ENCODE measurements around the gene CADM4. TPM values are rescaled to one million over a fixed set of nuclear protein-coding genes. Genes with fewer than 3 reads are reported as not detected.

CADM4 gene
- total and polyA plus RNA-seq, 5 donors from 2014 or later = 0.30 TPM; not detected in 4

DNA sequence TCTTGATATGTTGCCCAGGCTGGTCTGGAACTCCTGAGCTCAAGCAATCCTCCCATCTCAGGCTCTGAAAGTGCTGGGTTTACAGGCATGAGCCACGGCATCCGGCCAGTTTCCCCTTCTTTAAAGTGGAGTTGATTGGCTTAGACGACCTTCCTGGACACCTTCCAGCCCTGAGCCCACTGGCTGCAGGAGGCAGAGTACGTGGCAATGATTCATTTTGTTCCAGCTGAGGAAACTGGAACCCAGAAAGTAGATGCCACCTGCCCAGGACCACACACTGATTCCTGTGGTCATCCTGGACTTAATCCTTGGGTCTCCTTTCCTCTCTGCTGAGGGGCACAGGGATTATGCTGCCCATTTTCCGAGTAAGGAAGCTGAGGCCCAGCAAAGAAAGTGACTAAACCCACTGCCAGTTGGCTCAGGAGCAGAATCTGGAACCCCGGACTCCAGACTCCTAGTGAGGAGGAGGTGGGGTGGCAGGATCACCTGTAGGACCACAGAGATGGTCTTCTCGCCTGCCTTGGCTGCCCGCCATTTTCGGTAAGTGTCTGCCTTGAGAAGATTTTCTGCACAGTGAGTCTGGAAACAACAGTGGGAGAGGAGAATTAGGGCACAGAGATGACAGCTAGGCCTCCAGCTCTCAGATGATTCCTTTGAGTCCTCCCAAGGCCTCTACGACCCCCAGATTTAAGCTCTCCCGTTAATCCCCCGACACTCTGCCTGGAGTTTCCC is 65.1 kb downstream of the CADM4 start:
- H3K4me1 ChIP-seq (ENCODE audit: control insufficient read depth, insufficient read depth, low read length, poor library complexity, severe bottlenecking) = peaks cover 20% of the 10 kb centered on the region
- peak overlapping the region; percentile 95 for H3K4me3 ChIP-seq (ENCODE audit: low read depth, low read length)
- no peaks in the 10 kb centered on the region for H3K9me3 Mint-ChIP-seq
- H3K27ac Mint-ChIP-seq = peak overlapping the region; percentile 43 to 99 (median 98)
- peaks cover 13 to 53% (median 27%) of the 10 kb centered on the region in 4 donors for H3K4me1 Mint-ChIP-seq
- peaks cover 18% of the 10 kb centered on the region for H3K36me3 Mint-ChIP-seq
- H3K4me3 Mint-ChIP-seq = peak overlapping the region; percentile 95 to 100 (median 97)
- peak overlapping the region; percentile 81 for H3K27ac ChIP-seq (ENCODE audit: insufficient read depth, low read length, poor library complexity, severe bottlenecking)
- H3K36me3 ChIP-seq (ENCODE audit: control insufficient read depth, insufficient read depth, low read length) = peaks cover 4% of the 10 kb centered on the region
- H3K27me3 ChIP-seq (ENCODE audit: control insufficient read depth, insufficient read depth, low read length) = no peaks in the 10 kb centered on the region
- no peaks in the 10 kb centered on the region for H3K9me3 ChIP-seq (ENCODE audit: control insufficient read depth in 2 of 2, low read length in 2 of 2)
- DNase-seq (no peak), ATAC-seq (ENCODE audit: low read depth in 2 of 2) (no peak)
- H3K27me3 Mint-ChIP-seq = peaks cover 10% of the 10 kb centered on the region

Other genes with a start within 250 kb of the CADM4 start
- gene TEX101, start 225.0 kb downstream of the CADM4 start, total RNA-seq = not detected
- gene TEX101, start 225.0 kb downstream of the CADM4 start, polyA plus RNA-seq = not detected
- 12.7 TPM for gene LYPD3, start 174.2 kb downstream of the CADM4 start, total RNA-seq
- gene LYPD3, start 174.2 kb downstream of the CADM4 start, polyA plus RNA-seq = 1 to 10 TPM; 1.8 to 6.5 (median 4.3) TPM
- gene PHLDB3, start 135.1 kb downstream of the CADM4 start, total RNA-seq = 64.1 TPM
- gene PHLDB3, start 135.1 kb downstream of the CADM4 start, polyA plus RNA-seq = 1 to 10 TPM; 1.5 to 4.4 (median 3.6) TPM
- 22.8 TPM for gene ETHE1, start 112.6 kb downstream of the CADM4 start, total RNA-seq
- 10 to 100 TPM; 55.1 to 73.5 (median 64.4) TPM for gene ETHE1, start 112.6 kb downstream of the CADM4 start, polyA plus RNA-seq
- gene ZNF575, start 106.7 kb downstream of the CADM4 start, total RNA-seq = 3.3 TPM
- 1 to 10 TPM in 3 of 4 donors, under 1 TPM in 1; 0.83 to 1.6 (median 1.3) TPM for gene ZNF575, start 106.7 kb downstream of the CADM4 start, polyA plus RNA-seq
- 35.4 TPM for gene XRCC1, start 64.3 kb downstream of the CADM4 start, total RNA-seq
- 10 to 100 TPM; 19.8 to 26.9 (median 24.3) TPM for gene XRCC1, start 64.3 kb downstream of the CADM4 start, polyA plus RNA-seq
- not detected for gene PINLYP, start 64.0 kb downstream of the CADM4 start, total RNA-seq
- 1 to 10 TPM in 1 of 4 donors, under 1 TPM in 3; 0.42 to 1.3 (median 0.65) TPM for gene PINLYP, start 64.0 kb downstream of the CADM4 start, polyA plus RNA-seq
- 40.9 TPM for gene IRGQ, start 43.7 kb downstream of the CADM4 start, total RNA-seq
- 1 to 10 TPM in 3 of 4 donors, under 1 TPM in 1; 0.54 to 3.0 (median 1.5) TPM for gene IRGQ, start 43.7 kb downstream of the CADM4 start, polyA plus RNA-seq
- gene ZNF576, start 43.3 kb downstream of the CADM4 start, total RNA-seq = 8.7 TPM
- gene ZNF576, start 43.3 kb downstream of the CADM4 start, polyA plus RNA-seq = 10 to 100 TPM in 2 of 4 donors, 1 to 10 TPM in 2; 5.5 to 11.0 (median 9.9) TPM
- 0.64 TPM for gene SRRM5, start 27.8 kb downstream of the CADM4 start, total RNA-seq
- gene SRRM5, start 27.8 kb downstream of the CADM4 start, polyA plus RNA-seq = 1 to 10 TPM in 1 of 4 donors, under 1 TPM in 3; 0.42 to 1.1 (median 0.63) TPM
- 26.6 TPM for gene ZNF428, start 20.2 kb downstream of the CADM4 start, total RNA-seq
- gene ZNF428, start 20.2 kb downstream of the CADM4 start, polyA plus RNA-seq = 10 to 100 TPM; 12.6 to 14.6 (median 13.7) TPM
- 5.9 TPM for gene PLAUR, start 30.3 kb upstream of the CADM4 start, total RNA-seq
- gene PLAUR, start 30.3 kb upstream of the CADM4 start, polyA plus RNA-seq = 1 to 10 TPM in 1 of 4 donors, under 1 TPM in 2, not detected in 1; 0.58 to 2.6 (median 0.59) TPM
- not detected for gene IRGC, start 76.2 kb upstream of the CADM4 start, total RNA-seq
- gene IRGC, start 76.2 kb upstream of the CADM4 start, polyA plus RNA-seq = not detected
- gene SMG9, start 115.1 kb upstream of the CADM4 start, total RNA-seq = 40.7 TPM
- gene SMG9, start 115.1 kb upstream of the CADM4 start, polyA plus RNA-seq = 1 to 10 TPM; 3.4 to 7.0 (median 5.8) TPM
- gene KCNN4, start 141.1 kb upstream of the CADM4 start, total RNA-seq = 56.1 TPM
- 10 to 100 TPM; 16.7 to 33.0 (median 30.1) TPM for gene KCNN4, start 141.1 kb upstream of the CADM4 start, polyA plus RNA-seq
- not detected for gene LYPD5, start 162.6 kb upstream of the CADM4 start, total RNA-seq
- under 1 TPM in 1 of 4 donors, not detected in 3; 0.60 TPM for gene LYPD5, start 162.6 kb upstream of the CADM4 start, polyA plus RNA-seq
- 6.0 TPM for gene ZNF283, start 187.5 kb upstream of the CADM4 start, total RNA-seq
- gene ZNF283, start 187.5 kb upstream of the CADM4 start, polyA plus RNA-seq = 1 to 10 TPM; 1.4 to 5.1 (median 3.7) TPM
- 3.2 TPM for gene ZNF404, start 244.1 kb upstream of the CADM4 start, total RNA-seq
- 1 to 10 TPM in 3 of 4 donors, under 1 TPM in 1; 0.63 to 3.5 (median 2.3) TPM for gene ZNF404, start 244.1 kb upstream of the CADM4 start, polyA plus RNA-seq